Measurements from ENCODE around the gene ERBB2. TPM values are rescaled to one million over a fixed set of nuclear protein-coding genes. Genes with fewer than 3 reads are reported as not detected.

The ERBB2 gene
- total and polyA plus RNA-seq, 2 of the 8 experiments (the other 6 are each of a cell fraction or from before 2014, with no cell fraction given), result 183 to 394 TPM

DNA sequence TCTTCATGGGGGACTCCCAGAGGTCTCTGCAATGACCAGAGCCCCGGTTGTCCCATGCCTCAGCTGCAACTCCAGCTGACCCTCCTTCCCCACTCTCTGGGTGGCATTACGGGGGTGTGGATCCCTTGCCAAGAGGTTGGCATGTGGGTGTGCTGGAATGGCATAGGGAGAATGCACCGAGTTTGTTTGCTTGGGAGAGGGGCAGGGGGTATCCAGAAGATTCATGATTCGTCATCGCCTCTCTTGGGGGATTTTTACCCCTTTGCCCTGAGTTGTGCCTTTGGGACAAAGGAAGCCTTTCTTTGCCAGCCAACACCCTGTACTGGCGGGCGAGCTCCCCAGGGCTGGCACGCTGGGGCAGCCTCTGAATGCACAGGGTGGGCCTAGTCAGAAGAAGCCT lies 6.5 kb downstream of the ERBB2 start (continued):
- no peak for TF ChIP-seq PHF8 (conservative IDR thresholded peaks at IDR 0.05; ENCODE audit: low read depth, low read length)
- no peak for TF ChIP-seq MAFK (IDR thresholded peaks at IDR 0.05; ENCODE audit: low read depth, low read length)
- no peak for TF ChIP-seq FOSL1 (IDR thresholded peaks at IDR 0.05; ENCODE audit: insufficient read depth, low read depth, low read length)
- TF ChIP-seq, protein P1, sequence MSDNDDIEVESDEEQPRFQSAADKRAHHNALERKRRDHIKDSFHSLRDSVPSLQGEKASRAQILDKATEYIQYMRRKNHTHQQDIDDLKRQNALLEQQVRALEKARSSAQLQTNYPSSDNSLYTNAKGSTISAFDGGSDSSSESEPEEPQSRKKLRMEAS (IDR thresholded peaks at IDR 0.05), result no peak
- no peak for TF ChIP-seq CHD1 (IDR thresholded peaks at IDR 0.05; ENCODE audit: low read depth, low read length)
